Pulmonary artery endothelial cell (primary cell): ENCODE data around the gene HDAC10. TPM values are rescaled to one million over a fixed set of nuclear protein-coding genes. Genes with fewer than 3 reads are reported as not detected.
"Not testable (repeated sequence)": the region's sequence is repeated elsewhere in the genome, so short reads cannot be mapped to it uniquely, and the experiment has no call there.

Source experiments
- DNase-seq: peaks from one replicate; pipeline ENCODE4 v3.0.0-alpha.2; 2011; ENCODE audit warnings: low read depth, low spot score
- total RNA-seq: library from RNA; depleted of rRNA; stranded (reverse); fragments of >200 nt; gene quantifications from 2 replicates; pipeline ENCODE4 v1.2.3, GENCODE V29; 2014

The HDAC10 gene
- total RNA-seq, 1 donor from 2014 or later = 14.4 TPM

GRCh38 chr22:50218153-50218995 is 32.7 kb downstream of the HDAC10 start:
- DNase-seq = no peak

- no peak for DNase-seq
Measured at GRCh38 chr22:50217543-50218152, 33.4 kb downstream of the HDAC10 start.

GRCh38 chr22:50216684-50217520 is 34.2 kb downstream of the HDAC10 start:
- DNase-seq = no peak

- no peak for DNase-seq
Measured at GRCh38 chr22:50216055-50216683, 34.9 kb downstream of the HDAC10 start.

GRCh38 chr22:50215297-50216054 is 35.6 kb downstream of the HDAC10 start:
- no peak for DNase-seq

- DNase-seq = no peak
Measured at GRCh38 chr22:50213263-50213662, 37.8 kb downstream of the HDAC10 start.

- DNase-seq = no peak
Measured at GRCh38 chr22:50211147-50211546, 39.9 kb downstream of the HDAC10 start.

GRCh38 chr22:50210378-50211139 is 40.5 kb downstream of the HDAC10 start:
- no peak for DNase-seq

GRCh38 chr22:50209893-50210292 is 41.2 kb downstream of the HDAC10 start:
- DNase-seq = no peak

- no peak for DNase-seq
Measured at GRCh38 chr22:50208939-50209892, 41.8 kb downstream of the HDAC10 start.

GRCh38 chr22:50208430-50208938 is 42.6 kb downstream of the HDAC10 start:
- DNase-seq = no peak

- no peak for DNase-seq
Measured at GRCh38 chr22:50207383-50208140, 43.5 kb downstream of the HDAC10 start.

GRCh38 chr22:50206599-50206998 is 44.5 kb downstream of the HDAC10 start:
- DNase-seq = no peak

GRCh38 chr22:50205781-50206569 is 45.1 kb downstream of the HDAC10 start:
- no peak for DNase-seq

GRCh38 chr22:50204998-50205397 is 46.1 kb downstream of the HDAC10 start:
- not testable (repeated sequence) for DNase-seq

- no peak for DNase-seq
Measured at GRCh38 chr22:50204571-50204970, 46.5 kb downstream of the HDAC10 start.

GRCh38 chr22:50203288-50203687 is 47.8 kb downstream of the HDAC10 start:
- no peak for DNase-seq
